ENCODE results near the gene RRBP1.

GRCh38 chr20:17697171-17697570, 15.1 kb upstream of the RRBP1 start:
- TF ChIP-seq, protein P1, sequence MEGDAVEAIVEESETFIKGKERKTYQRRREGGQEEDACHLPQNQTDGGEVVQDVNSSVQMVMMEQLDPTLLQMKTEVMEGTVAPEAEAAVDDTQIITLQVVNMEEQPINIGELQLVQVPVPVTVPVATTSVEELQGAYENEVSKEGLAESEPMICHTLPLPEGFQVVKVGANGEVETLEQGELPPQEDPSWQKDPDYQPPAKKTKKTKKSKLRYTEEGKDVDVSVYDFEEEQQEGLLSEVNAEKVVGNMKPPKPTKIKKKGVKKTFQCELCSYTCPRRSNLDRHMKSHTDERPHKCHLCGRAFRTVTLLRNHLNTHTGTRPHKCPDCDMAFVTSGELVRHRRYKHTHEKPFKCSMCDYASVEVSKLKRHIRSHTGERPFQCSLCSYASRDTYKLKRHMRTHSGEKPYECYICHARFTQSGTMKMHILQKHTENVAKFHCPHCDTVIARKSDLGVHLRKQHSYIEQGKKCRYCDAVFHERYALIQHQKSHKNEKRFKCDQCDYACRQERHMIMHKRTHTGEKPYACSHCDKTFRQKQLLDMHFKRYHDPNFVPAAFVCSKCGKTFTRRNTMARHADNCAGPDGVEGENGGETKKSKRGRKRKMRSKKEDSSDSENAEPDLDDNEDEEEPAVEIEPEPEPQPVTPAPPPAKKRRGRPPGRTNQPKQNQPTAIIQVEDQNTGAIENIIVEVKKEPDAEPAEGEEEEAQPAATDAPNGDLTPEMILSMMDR (IDR thresholded peaks at IDR 0.05; ENCODE audit: low read depth, low read length, missing input control): no peak
- TF ChIP-seq, protein P2, sequence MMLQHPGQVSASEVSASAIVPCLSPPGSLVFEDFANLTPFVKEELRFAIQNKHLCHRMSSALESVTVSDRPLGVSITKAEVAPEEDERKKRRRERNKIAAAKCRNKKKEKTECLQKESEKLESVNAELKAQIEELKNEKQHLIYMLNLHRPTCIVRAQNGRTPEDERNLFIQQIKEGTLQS (IDR thresholded peaks at IDR 0.05): no peak
- TF ChIP-seq TAF1 (conservative IDR thresholded peaks at IDR 0.05) (no peak), REST (IDR thresholded peaks at IDR 0.05) (no peak), YY1 (IDR thresholded peaks at IDR 0.05) (no peak), NR2F2 (IDR thresholded peaks at IDR 0.05) (no peak), GABPA (IDR thresholded peaks at IDR 0.05 in 1 of 2, conservative IDR thresholded peaks at IDR 0.05 in 1 of 2) (no peak), EGR1 (IDR thresholded peaks at IDR 0.05; ENCODE audit: low read depth in 2 of 2) (no peak), JUND (IDR thresholded peaks at IDR 0.05) (no peak), SP1 (IDR thresholded peaks at IDR 0.05) (no peak), FOXA1 (IDR thresholded peaks at IDR 0.05) (no peak), RAD21 (IDR thresholded peaks at IDR 0.05) (no peak)
- TF ChIP-seq, protein P3, sequence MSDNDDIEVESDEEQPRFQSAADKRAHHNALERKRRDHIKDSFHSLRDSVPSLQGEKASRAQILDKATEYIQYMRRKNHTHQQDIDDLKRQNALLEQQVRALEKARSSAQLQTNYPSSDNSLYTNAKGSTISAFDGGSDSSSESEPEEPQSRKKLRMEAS (IDR thresholded peaks at IDR 0.05): no peak
